ENCODE results near the gene PGLYRP3. TPM values are rescaled to one million over a fixed set of nuclear protein-coding genes. Genes with fewer than 3 reads are reported as not detected.
"Not testable (repeated sequence)": the region's sequence is repeated elsewhere in the genome, so short reads cannot be mapped to it uniquely, and the experiment has no call there.

Gene PGLYRP3
- total RNA-seq, 1 donor from 2014 or later, result not detected

- TF ChIP-seq CTCF (conservative IDR thresholded peaks at IDR 0.05; ENCODE audit: low read depth, low read length), result no peak
- no peak for DNase-seq (ENCODE audit: low read depth)
- no peak overlapping the region for H3K4me3 ChIP-seq (ENCODE audit: low read depth, low read length)
Measured at GRCh38 chr1:153322568-153322967, 9.8 kb upstream of the PGLYRP3 start.

- H3K4me3 ChIP-seq (ENCODE audit: low read depth, low read length); DNase-seq (ENCODE audit: low read depth): not testable (repeated sequence)
Measured at GRCh38 chr1:153318145-153318544, 5.4 kb upstream of the PGLYRP3 start.

GRCh38 chr1:153316013-153316412, 3.3 kb upstream of the PGLYRP3 start:
- H3K4me3 ChIP-seq (ENCODE audit: low read depth, low read length); DNase-seq (ENCODE audit: low read depth): not testable (repeated sequence)

GRCh38 chr1:153314388-153314787, 1.6 kb upstream of the PGLYRP3 start:
- H3K4me3 ChIP-seq (ENCODE audit: low read depth, low read length); DNase-seq (ENCODE audit: low read depth): not testable (repeated sequence)

GRCh38 chr1:153313288-153313687, 536 bp upstream of the PGLYRP3 start:
- no peak for TF ChIP-seq CTCF (conservative IDR thresholded peaks at IDR 0.05; ENCODE audit: low read depth, low read length)
- no peak overlapping the region for H3K4me3 ChIP-seq (ENCODE audit: low read depth, low read length)
- DNase-seq (ENCODE audit: low read depth), result no peak

GRCh38 chr1:153310526-153310925, 2.2 kb downstream of the PGLYRP3 start:
- DNase-seq (ENCODE audit: low read depth), result no peak
- no peak for TF ChIP-seq CTCF (conservative IDR thresholded peaks at IDR 0.05; ENCODE audit: low read depth, low read length)
- H3K4me3 ChIP-seq (ENCODE audit: low read depth, low read length), result no peak overlapping the region

- no peak overlapping the region for H3K4me3 ChIP-seq (ENCODE audit: low read depth, low read length)
- no peak for DNase-seq (ENCODE audit: low read depth)
- no peak for TF ChIP-seq CTCF (conservative IDR thresholded peaks at IDR 0.05; ENCODE audit: low read depth, low read length)
Measured at GRCh38 chr1:153309441-153309840, 3.3 kb downstream of the PGLYRP3 start.

GRCh38 chr1:153308540-153308939, 4.2 kb downstream of the PGLYRP3 start:
- no peak for TF ChIP-seq CTCF (conservative IDR thresholded peaks at IDR 0.05; ENCODE audit: low read depth, low read length)
- H3K4me3 ChIP-seq (ENCODE audit: low read depth, low read length), result no peak overlapping the region
- no peak for DNase-seq (ENCODE audit: low read depth)

- no peak for DNase-seq (ENCODE audit: low read depth)
- no peak overlapping the region for H3K4me3 ChIP-seq (ENCODE audit: low read depth, low read length)
- TF ChIP-seq CTCF (conservative IDR thresholded peaks at IDR 0.05; ENCODE audit: low read depth, low read length), result no peak
Measured at GRCh38 chr1:153307221-153307600, 5.5 kb downstream of the PGLYRP3 start.
